Spleen (tissue), 11 donors: Measurements from ENCODE around the gene SLC7A8. TPM values are rescaled to one million over a fixed set of nuclear protein-coding genes. Genes with fewer than 3 reads are reported as not detected.

Experiments used
- DNase-seq: peaks from one replicate; pipeline ENCODE4 v3.0.0-alpha.2; 2020
- H3K27ac ChIP-seq, 8 donors: fragments of 200-600 bp; sonication (generic) in 7 of 8; 1 replicate in 4 of 8; 2 replicates in 4 of 8; pipeline versions ENCODE4 v1.5.0 to v1.8.0; 2016 to 2021; ENCODE audit warnings: inconsistent platforms in 4 of 8, mild to moderate bottlenecking in 4 of 8, moderate library complexity in 1 of 8
- H3K27me3 ChIP-seq, 7 donors: fragments of 200-600 bp; sonication (generic) in 6 of 7; replicated peaks in 1 of 7; 1 replicate in 4 of 7; 2 replicates in 3 of 7; pipeline versions ENCODE4 v1.5.0 to v1.8.0; 2016 to 2021; ENCODE audit warnings: inconsistent platforms in 3 of 7, mild to moderate bottlenecking in 1 of 7
- H3K36me3 ChIP-seq, 6 donors: fragments of 200-600 bp; sonication (generic) in 5 of 6; 1 replicate in 4 of 6; 2 replicates in 2 of 6; pipeline versions ENCODE4 v1.5.0 to v1.8.0; 2016 to 2021; ENCODE audit warnings: inconsistent platforms in 2 of 6
- H3K4me1 ChIP-seq, 6 donors: fragments of 200-600 bp; sonication (generic) in 5 of 6; 1 replicate in 3 of 6; 2 replicates in 3 of 6; pipeline versions ENCODE4 v1.5.0 to v1.8.0; 2016 to 2021; ENCODE audit warnings: inconsistent platforms in 3 of 6
- H3K4me3 ChIP-seq, 8 donors: fragments of 200-600 bp; sonication (generic) in 7 of 8; 1 replicate in 4 of 8; 2 replicates in 4 of 8; pipeline versions ENCODE4 v1.5.0 to v1.8.0; 2016 to 2021; ENCODE audit warnings: inconsistent platforms in 4 of 8, mild to moderate bottlenecking in 4 of 8, moderate library complexity in 2 of 8
- H3K9me3 ChIP-seq, 8 donors: fragments of 200-600 bp; sonication (generic) in 7 of 8; 1 replicate in 4 of 8; 2 replicates in 4 of 8; pipeline versions ENCODE4 v1.5.0 to v1.8.0; 2016 to 2021; ENCODE audit warnings: inconsistent platforms in 4 of 8
- POLR2A ChIP-seq, 3 donors: fragments of 450-650 bp; IDR thresholded peaks; one replicate each; pipeline ENCODE4 v1.5.1; 2017; ENCODE audit warnings: antibody characterized with exemption in 3 of 3, mild to moderate bottlenecking in 1 of 3
- POLR2AphosphoS5 ChIP-seq, 3 donors: sonication (generic); formaldehyde crosslinking; IDR thresholded peaks; one replicate each; pipeline ENCODE4 v1.5.1; 2017; ENCODE audit warnings: antibody characterized with exemption in 3 of 3
- WGBS, 5 donors: extraction: QIAGEN DNeasy Blood & Tissue Kit in 3 of 5; methylation state at CpG; one replicate each; pipeline versions ENCODE4 v1.1.5 to v1.1.7; 2013 to 2018; 5-methylcytosine and 5-hydroxymethylcytosine counted together
- intact Hi-C: fragments of 100-400 bp; cut with DNase I; formaldehyde crosslinking; loops from one replicate; pipeline ENCODE4 v1.15.0; 2023; ENCODE audit warnings: low total_unique reads
- polyA plus RNA-seq, 3 donors: library from polyadenylated mRNA; stranded (reverse); fragments of 200-250 nt; gene quantifications; one replicate each; pipeline ENCODE4 v1.2.1, GENCODE V29; 2013
- total RNA-seq, 7 donors: library from RNA; depleted of rRNA in 3 of 7; stranded (reverse); fragments of >200 nt in 3 of 7; fragmentation: NEBNext Ultra II Directional in 4 of 7; extraction: Animal tissue kit (Norgen Biotek cat#: 25700) in 4 of 7; gene quantifications; one replicate each; pipeline versions ENCODE4 v1.1.0 to v1.2.1, GENCODE V29; 2016 to 2021
- TF ChIP-seq, protein P1 (sequence below), 11 experiments: fragments of 200-600 bp in 7 of 11; fragments of 450-650 bp in 4 of 11; sonication (generic) in 4 of 11; IDR thresholded peaks in 8 of 11; conservative IDR thresholded peaks in 3 of 11; 1 replicate in 7 of 11; 2 replicates in 4 of 11; pipeline versions ENCODE4 v1.4.0 to v1.8.0; 2016 to 2021; ENCODE audit warnings: antibody characterized with exemption in 11 of 11, inconsistent platforms in 4 of 11, mild to moderate bottlenecking in 1 of 11
- donor health status: healthy with polysubstance abuse.
- donor health status: DM: no; HTN: no; CAD: no; lungs with moderate emphysema.
- donor health status: DM: no; HTN: no; CAD: no.
- donor health status: Bipolar disorder and iron deficiency.
- donor health status: healthy.
- donor health status: DM: no; HTN: no; CAD: no.
- donor health status: DM: yes; HTN: yes; CAD: no.

The SLC7A8 gene
- total and polyA plus RNA-seq, 10 donors = 3.5 to 106 (median 36.7) TPM

DNA sequence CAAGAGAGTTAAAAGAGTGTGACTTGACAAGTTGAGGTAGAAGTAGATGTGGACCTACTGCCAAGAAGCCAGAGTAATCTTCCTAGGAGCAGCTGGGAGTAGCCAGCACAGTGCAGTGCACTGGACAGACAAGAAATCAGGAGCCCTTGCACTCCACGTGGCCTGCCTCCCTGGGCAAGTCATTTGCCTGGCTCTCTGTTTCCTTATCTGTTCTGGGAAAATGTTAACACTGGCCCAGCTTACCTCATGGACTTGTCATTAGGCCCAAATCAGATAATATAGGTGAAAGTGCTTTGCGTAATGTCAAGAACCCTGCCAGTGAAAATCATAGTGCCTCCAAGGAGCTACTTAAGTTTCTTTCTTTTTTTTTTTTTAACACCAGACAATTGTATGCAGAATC lies 19.2 kb downstream of the SLC7A8 start:
- TF ChIP-seq POLR2A (IDR thresholded peaks at IDR 0.05) (no peak), POLR2AphosphoS5 (IDR thresholded peaks at IDR 0.05) (no peak)
- TF ChIP-seq, protein P1, sequence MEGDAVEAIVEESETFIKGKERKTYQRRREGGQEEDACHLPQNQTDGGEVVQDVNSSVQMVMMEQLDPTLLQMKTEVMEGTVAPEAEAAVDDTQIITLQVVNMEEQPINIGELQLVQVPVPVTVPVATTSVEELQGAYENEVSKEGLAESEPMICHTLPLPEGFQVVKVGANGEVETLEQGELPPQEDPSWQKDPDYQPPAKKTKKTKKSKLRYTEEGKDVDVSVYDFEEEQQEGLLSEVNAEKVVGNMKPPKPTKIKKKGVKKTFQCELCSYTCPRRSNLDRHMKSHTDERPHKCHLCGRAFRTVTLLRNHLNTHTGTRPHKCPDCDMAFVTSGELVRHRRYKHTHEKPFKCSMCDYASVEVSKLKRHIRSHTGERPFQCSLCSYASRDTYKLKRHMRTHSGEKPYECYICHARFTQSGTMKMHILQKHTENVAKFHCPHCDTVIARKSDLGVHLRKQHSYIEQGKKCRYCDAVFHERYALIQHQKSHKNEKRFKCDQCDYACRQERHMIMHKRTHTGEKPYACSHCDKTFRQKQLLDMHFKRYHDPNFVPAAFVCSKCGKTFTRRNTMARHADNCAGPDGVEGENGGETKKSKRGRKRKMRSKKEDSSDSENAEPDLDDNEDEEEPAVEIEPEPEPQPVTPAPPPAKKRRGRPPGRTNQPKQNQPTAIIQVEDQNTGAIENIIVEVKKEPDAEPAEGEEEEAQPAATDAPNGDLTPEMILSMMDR (IDR thresholded peaks at IDR 0.05 in 8 of 11, conservative IDR thresholded peaks at IDR 0.05 in 3 of 11) = no peak
- H3K9me3 ChIP-seq = no peaks in the 10 kb centered on the region
- no peaks in the 10 kb centered on the region for H3K27me3 ChIP-seq
- H3K4me1 ChIP-seq = peaks cover 0 to 65% (median 22%) of the 10 kb centered on the region in 6 donors
- intact Hi-C loops = no loop called here
- peaks cover 0 to 7% (median 0%) of the 10 kb centered on the region in 6 donors for H3K36me3 ChIP-seq
- peak overlapping the region in 1 of 8 donors; percentile 8 for H3K27ac ChIP-seq
- no peak overlapping the region for H3K4me3 ChIP-seq
- WGBS, 5 donors = 74 to 93% (median 84%) methylated on average over 2 of the region's 2 CpGs
- no peak for DNase-seq

DNA sequence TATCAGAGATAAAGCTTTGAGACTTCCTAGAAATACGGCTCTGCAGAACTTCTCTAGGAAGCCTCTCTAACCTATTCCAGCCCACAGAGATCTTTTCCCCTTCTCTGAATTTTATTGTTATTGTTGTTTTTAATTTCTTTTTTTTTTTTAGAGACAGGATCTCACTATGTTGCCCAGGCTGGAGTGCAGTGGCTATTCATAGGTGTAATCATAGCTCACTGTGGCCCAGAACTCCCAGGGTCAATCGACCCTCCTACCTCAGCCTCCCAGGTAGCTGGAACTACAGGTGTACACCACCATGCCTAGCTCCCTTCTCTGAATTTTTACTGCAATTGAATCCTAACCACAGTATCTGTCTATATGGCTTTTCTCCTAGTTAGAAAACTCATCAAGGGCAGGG lies 19.6 kb downstream of the SLC7A8 start:
- Histone ChIP-seq H3K9me3 (no peaks in the 10 kb centered on the region), H3K4me3 (no peak overlapping the region), H3K36me3 (peaks cover 0 to 8% (median 0%) of the 10 kb centered on the region in 6 donors), H3K27ac (peak overlapping the region in 3 of 8 donors; percentile 8 to 85 (median 69)), H3K4me1 (peaks cover 0 to 64% (median 22%) of the 10 kb centered on the region in 6 donors), H3K27me3 (no peaks in the 10 kb centered on the region)
- no peak for DNase-seq
- 83 to 91% (median 89%) methylated on average over 2 of the region's 2 CpGs for WGBS, 5 donors
- no peak for TF ChIP-seq POLR2A (IDR thresholded peaks at IDR 0.05)
- intact Hi-C loops = no loop called here

DNA sequence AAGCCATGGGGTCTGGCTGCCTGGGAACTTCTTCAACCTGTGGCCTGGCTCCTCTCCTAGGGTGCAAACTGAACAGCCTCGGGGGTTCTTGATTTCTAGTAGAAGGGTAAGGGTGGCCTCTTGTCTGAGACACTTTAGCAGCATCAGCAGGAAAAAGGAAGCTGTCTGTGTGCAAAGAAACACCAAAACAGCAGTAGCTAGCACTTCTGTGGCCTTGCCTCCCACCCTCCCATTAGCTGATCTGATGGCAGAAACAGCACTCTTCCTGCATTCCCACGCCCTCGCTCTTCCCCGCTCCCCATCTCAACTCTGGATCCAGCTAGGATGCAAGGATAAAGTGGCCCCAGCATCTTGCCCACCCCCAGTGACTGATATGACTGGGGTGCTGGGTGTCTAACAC lies 20.7 kb downstream of the SLC7A8 start:
- peak in 1 of 3 donors; percentile 5 for TF ChIP-seq POLR2A (IDR thresholded peaks at IDR 0.05)
- TF ChIP-seq, protein P1 (IDR thresholded peaks at IDR 0.05 in 8 of 11, conservative IDR thresholded peaks at IDR 0.05 in 3 of 11) = no peak
- TF ChIP-seq POLR2AphosphoS5 (IDR thresholded peaks at IDR 0.05) = peak in 2 of 3 donors; percentile 17 to 30
- Histone ChIP-seq H3K4me3 (no peak overlapping the region), H3K36me3 (peaks cover 0 to 12% (median 0%) of the 10 kb centered on the region in 6 donors), H3K9me3 (no peaks in the 10 kb centered on the region), H3K27me3 (no peaks in the 10 kb centered on the region), H3K4me1 (peaks cover 0 to 53% (median 20%) of the 10 kb centered on the region in 6 donors), H3K27ac (peak overlapping the region in 4 of 8 donors; percentile 69 to 88 (median 86))
- no peak for DNase-seq
- intact Hi-C loops = no loop called here
- 23 to 42% (median 36%) methylated on average over 4 of the region's 4 CpGs for WGBS, 5 donors

GRCh38 chr14:23162005-23162404 lies 21.5 kb downstream of the SLC7A8 start:
- Histone ChIP-seq H3K27me3 (no peaks in the 10 kb centered on the region), H3K9me3 (no peaks in the 10 kb centered on the region), H3K4me3 (no peak overlapping the region), H3K27ac (peak overlapping the region in 5 of 8 donors; percentile 69 to 88 (median 85)), H3K36me3 (peaks cover 0 to 12% (median 0%) of the 10 kb centered on the region in 6 donors), H3K4me1 (peaks cover 0 to 45% (median 19%) of the 10 kb centered on the region in 6 donors)
- DNase-seq = no peak
- intact Hi-C loops = no loop called here
- 42 to 55% (median 53%) methylated on average over 5 of the region's 5 CpGs for WGBS, 5 donors
- no peak for TF ChIP-seq POLR2AphosphoS5 (IDR thresholded peaks at IDR 0.05)
- TF ChIP-seq, protein P1 (IDR thresholded peaks at IDR 0.05 in 8 of 11, conservative IDR thresholded peaks at IDR 0.05 in 3 of 11) = no peak
- TF ChIP-seq POLR2A (IDR thresholded peaks at IDR 0.05) = no peak
